ENCODE data around the gene GNG7. TPM values are rescaled to one million over a fixed set of nuclear protein-coding genes. Genes with fewer than 3 reads are reported as not detected.

Gene GNG7
- total RNA-seq, 3 donors from 2014 or later = 0.33 to 0.55 (median 0.48) TPM

Other genes starting within 250 kb of the GNG7 start
- 10 to 100 TPM; 90.9 to 98.3 (median 92.0) TPM for gene LMNB2, start 245.7 kb downstream of the GNG7 start, total RNA-seq
- 10 to 100 TPM; 67.4 to 75.5 (median 72.8) TPM for gene GADD45B, start 226.6 kb downstream of the GNG7 start, total RNA-seq
- under 1 TPM; 0.13 to 0.27 (median 0.20) TPM for gene DIRAS1, start 18.7 kb upstream of the GNG7 start, total RNA-seq
- gene SLC39A3, start 37.3 kb upstream of the GNG7 start, total RNA-seq = 10 to 100 TPM; 53.6 to 60.5 (median 56.6) TPM
- 100 to 1,000 TPM in 2 of 3 donors, 10 to 100 TPM in 1; 99.3 to 107 (median 102) TPM for gene SGTA, start 80.6 kb upstream of the GNG7 start, total RNA-seq
- 100 to 1,000 TPM; 180 to 212 (median 188) TPM for gene THOP1, start 82.8 kb upstream of the GNG7 start, total RNA-seq
- gene ZNF554, start 117.2 kb upstream of the GNG7 start, total RNA-seq = 1 to 10 TPM; 1.0 to 1.2 (median 1.2) TPM
- gene ZNF555, start 138.8 kb upstream of the GNG7 start, total RNA-seq = 1 to 10 TPM; 1.2 to 1.6 (median 1.3) TPM
- not detected for gene ZNF556, start 164.6 kb upstream of the GNG7 start, total RNA-seq
- 1 to 10 TPM; 3.6 to 4.1 (median 3.7) TPM for gene ZNF57, start 198.2 kb upstream of the GNG7 start, total RNA-seq
- 1 to 10 TPM; 3.0 to 3.4 (median 3.2) TPM for gene ZNF77, start 242.3 kb upstream of the GNG7 start, total RNA-seq

Data from activated T-cell treated with anti-CD3 and anti-CD28 coated beads, Interleukin-2, amount 50 U/mL, for 4 hours (primary cell).